RCC 7860 (cell line): ENCODE data around the gene KCNJ18.
"Not testable (repeated sequence)": the region's sequence is repeated elsewhere in the genome, so short reads cannot be mapped to it uniquely, and the experiment has no call there.

Experiments used
- DNase-seq: peaks from one replicate; pipeline ENCODE4 v3.0.0-alpha.2; 2015; ENCODE audit warnings: low spot score
- FAIRE-seq: peaks from 2 replicates; lab custom pipeline; 2012; peaks lifted over from hg19 to GRCh38; lab: Jason Lieb, UNC

Gene KCNJ18

GRCh38 chr17:21691883-21692703, at the start of gene KCNJ18:
KCNJ18 (plus strand) TSS chr17:21692523; CDS start chr17:21702787, 10,264 bp downstream.
- DNase-seq, FAIRE-seq: not testable (repeated sequence)

GRCh38 chr17:21648125-21648524, 44.2 kb upstream of the KCNJ18 start:
- not testable (repeated sequence) for DNase-seq, FAIRE-seq

GRCh38 chr17:21650043-21650442, 42.3 kb upstream of the KCNJ18 start:
- DNase-seq, FAIRE-seq: not testable (repeated sequence)

- FAIRE-seq, DNase-seq: not testable (repeated sequence)
Observed at GRCh38 chr17:21652049-21652448, 40.3 kb upstream of the KCNJ18 start.

- not testable (repeated sequence) for DNase-seq, FAIRE-seq
Observed at GRCh38 chr17:21653211-21653610, 39.1 kb upstream of the KCNJ18 start.

GRCh38 chr17:21656518-21657309, 35.6 kb upstream of the KCNJ18 start:
- not testable (repeated sequence) for FAIRE-seq, DNase-seq

GRCh38 chr17:21659635-21660034, 32.7 kb upstream of the KCNJ18 start:
- FAIRE-seq = not testable (repeated sequence)

GRCh38 chr17:21661455-21661854, 30.9 kb upstream of the KCNJ18 start:
- not testable (repeated sequence) for DNase-seq, FAIRE-seq

More at GRCh38 chr17:21659635-21660034, 32.7 kb upstream of the KCNJ18 start:
- not testable (repeated sequence) for DNase-seq

GRCh38 chr17:21663166-21663565, 29.2 kb upstream of the KCNJ18 start:
- DNase-seq, FAIRE-seq: not testable (repeated sequence)

GRCh38 chr17:21663614-21664474, 28.5 kb upstream of the KCNJ18 start:
- not testable (repeated sequence) for DNase-seq, FAIRE-seq

- DNase-seq, FAIRE-seq: not testable (repeated sequence)
Observed at GRCh38 chr17:21665171-21665570, 27.2 kb upstream of the KCNJ18 start.

GRCh38 chr17:21665935-21666493, 26.3 kb upstream of the KCNJ18 start:
- DNase-seq, FAIRE-seq: not testable (repeated sequence)

GRCh38 chr17:21666711-21667412, 25.5 kb upstream of the KCNJ18 start:
- not testable (repeated sequence) for DNase-seq, FAIRE-seq

GRCh38 chr17:21667413-21668117, 24.8 kb upstream of the KCNJ18 start:
- DNase-seq, FAIRE-seq: not testable (repeated sequence)

- FAIRE-seq, DNase-seq: not testable (repeated sequence)
Observed at GRCh38 chr17:21668118-21668488, 24.2 kb upstream of the KCNJ18 start.

GRCh38 chr17:21668746-21669508, 23.4 kb upstream of the KCNJ18 start:
- DNase-seq, FAIRE-seq: not testable (repeated sequence)

- FAIRE-seq, DNase-seq: not testable (repeated sequence)
Observed at GRCh38 chr17:21669616-21670360, 22.5 kb upstream of the KCNJ18 start.
